HCT116 (cell line): ENCODE data around the gene SOD3.

Experiments
- CTCF ChIP-seq, 3 experiments: fragments of 200-600 bp in 1 of 3; sonication (generic) in 1 of 3; IDR thresholded peaks in 2 of 3; conservative IDR thresholded peaks in 1 of 3; 2 replicates each; pipeline ENCODE4 v1.5.1; 2012 to 2017; ENCODE audit warnings: low read depth in 2 of 3, low read length in 2 of 3, antibody characterized with exemption in 1 of 3, borderline replicate concordance in 1 of 3, control low read depth in 1 of 3, mild to moderate bottlenecking in 1 of 3, mixed read lengths in 1 of 3, mixed run types in 1 of 3, moderate library complexity in 1 of 3; ENCODE audit not compliant: insufficient read depth in 1 of 3
- POLR2A ChIP-seq: IDR thresholded peaks from 2 replicates; pipeline ENCODE4 v1.7.0; 2011; ENCODE audit warnings: borderline replicate concordance; ENCODE audit not compliant: insufficient read depth, insufficient read length; ENCODE audit errors: extremely low read depth

- TF ChIP-seq POLR2A (no peak), CTCF (IDR thresholded peaks at IDR 0.05 in 2 of 3, conservative IDR thresholded peaks at IDR 0.05 in 1 of 3; ENCODE audit: borderline replicate concordance in 1 of 3, insufficient read depth in 1 of 3, low read depth in 2 of 3, low read length in 2 of 3) (no peak)
Measured at GRCh38 chr4:24768604-24769003, 26.8 kb upstream of the SOD3 start.
